EH (cell line): Measurements from ENCODE around the gene ERN2.
A peak's percentile ranks its signal among the peaks of the same experiment; 100 is the strongest.
"Not testable (repeated sequence)": the region's sequence is repeated elsewhere in the genome, so short reads cannot be mapped to it uniquely, and the experiment has no call there.

Experiments
- DNase-seq: peaks from one replicate; pipeline ENCODE4 v3.0.0-alpha.2; 2015; ENCODE audit warnings: low read depth

Gene ERN2

DNA sequence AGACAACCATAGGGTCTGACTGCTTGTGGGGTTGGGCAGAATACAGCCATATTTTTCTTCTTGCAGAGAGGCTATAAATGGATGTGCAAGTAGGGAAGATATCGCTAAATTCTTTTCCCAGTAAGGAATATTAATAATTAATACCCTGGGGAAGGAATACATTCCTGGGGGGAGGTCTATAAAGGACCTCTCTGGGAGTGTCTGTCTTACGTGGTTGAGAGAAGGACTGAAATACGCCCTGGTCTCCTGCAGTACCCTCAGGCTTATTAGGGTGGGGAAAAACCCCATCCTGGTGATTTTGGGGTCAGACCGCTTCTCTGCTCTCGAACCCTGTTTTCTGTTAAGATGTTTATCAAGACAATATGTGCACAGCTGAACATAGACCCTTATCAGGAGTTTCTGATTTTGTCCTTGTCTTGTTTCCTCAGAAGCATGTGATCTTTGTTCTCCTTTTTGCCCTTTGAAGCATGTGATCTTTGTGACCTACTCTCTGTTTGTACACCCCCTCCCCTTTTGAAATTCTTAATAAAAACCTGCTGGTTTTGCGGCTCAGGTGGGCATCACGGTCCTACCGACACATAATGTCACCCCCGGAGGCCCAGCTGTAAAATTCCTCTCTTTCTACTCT is 9.7 kb upstream of the ERN2 start:
- DNase-seq = not testable (repeated sequence)

DNA sequence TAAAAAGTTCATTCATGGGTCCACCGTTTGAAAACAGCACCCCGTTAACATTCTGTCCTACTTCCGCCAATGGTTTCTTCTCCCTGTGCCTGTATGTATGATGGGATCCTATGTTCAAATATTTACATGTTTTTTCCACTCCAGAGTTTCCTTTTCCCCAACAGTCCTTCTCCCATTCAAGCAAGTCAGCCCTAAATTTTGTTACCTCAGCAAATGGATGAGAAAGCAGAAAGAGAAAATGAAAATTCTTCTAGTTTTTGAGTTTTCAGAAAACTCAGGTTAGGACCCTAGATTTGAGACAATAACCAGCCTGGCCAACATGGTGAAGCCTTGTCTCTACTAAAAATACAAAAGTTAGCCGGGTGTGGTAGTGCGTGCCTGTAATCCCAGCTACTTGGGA is 3.5 kb upstream of the ERN2 start:
- no peak for DNase-seq

DNA sequence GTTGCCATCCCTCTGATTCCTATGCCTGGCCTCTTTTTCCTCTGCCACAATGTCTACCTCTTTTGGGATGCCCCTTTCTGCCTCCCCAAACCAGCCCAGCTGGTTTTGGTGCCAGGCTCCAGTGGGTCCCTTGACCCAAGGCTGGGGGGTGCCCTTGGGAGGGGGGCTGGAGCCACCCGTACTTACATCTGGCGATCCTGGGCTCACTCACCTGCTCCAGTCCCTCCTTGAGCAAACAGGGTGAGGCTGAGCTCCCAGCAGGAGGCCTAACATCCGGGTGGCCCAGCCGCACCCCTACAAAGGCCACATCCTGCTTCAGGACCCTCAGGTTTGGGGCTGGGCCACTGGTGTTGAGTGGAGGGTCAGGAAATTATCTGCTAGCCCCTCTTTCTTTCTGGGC is 1.2 kb downstream of the ERN2 start:
- no peak for DNase-seq

DNA sequence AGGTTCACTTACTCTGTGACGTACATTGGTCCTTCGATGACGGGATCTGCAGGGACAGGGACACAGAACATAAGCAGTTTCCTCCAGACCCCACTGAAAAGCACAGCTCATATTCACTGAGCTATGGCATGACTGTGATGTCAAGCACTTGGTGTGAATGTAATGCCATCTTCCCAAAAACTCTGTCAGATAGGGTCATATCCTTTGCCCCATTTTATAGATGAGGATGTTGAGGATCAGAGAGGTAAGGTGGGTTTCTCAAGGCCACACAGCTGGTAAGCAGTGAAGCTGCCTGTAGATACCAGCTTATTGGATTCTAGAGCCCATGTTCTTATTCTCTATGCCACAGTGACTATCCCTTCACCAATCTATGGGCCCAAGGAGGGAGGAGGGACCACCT is 2.5 kb downstream of the ERN2 start:
- DNase-seq = no peak

DNA sequence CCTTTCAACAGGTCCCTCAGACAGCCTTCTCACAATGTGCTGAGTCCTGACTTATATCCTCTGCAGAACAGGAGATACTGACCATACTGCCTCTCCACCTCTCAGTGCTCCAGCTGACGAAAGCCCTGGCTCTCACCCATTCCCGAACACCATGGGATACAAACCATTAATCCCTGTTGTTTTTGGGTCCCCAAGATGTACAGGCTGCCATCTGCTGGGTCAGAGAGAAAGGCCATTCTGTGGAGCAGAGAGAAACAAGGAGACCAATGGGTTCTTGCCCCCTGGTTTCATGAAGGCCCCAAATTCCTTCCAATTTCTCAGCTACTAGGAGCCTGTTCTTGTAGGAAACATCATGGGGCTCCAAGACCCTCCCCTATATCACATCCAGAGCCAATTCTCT is 3.0 kb downstream of the ERN2 start:
- DNase-seq = no peak

DNA sequence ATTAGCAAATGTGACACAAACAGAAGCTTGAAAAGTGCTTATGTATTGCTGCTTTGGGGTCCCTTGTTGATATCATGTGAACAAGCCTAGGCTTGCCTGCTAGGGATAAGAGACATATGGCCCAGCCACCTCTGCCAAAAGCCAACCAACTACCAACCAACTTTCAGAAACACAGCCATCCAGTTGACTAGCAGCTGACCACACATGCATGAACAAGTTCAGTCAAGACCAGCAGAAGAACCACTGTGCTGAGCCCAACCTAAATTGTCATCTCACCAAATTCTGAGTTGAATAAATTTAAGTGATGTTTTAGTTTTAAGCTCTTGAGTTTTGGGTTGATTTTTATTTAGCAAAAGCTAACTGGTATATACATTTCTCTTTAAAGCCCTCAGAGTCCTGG is 3.5 kb downstream of the ERN2 start:
- DNase-seq = no peak

DNA sequence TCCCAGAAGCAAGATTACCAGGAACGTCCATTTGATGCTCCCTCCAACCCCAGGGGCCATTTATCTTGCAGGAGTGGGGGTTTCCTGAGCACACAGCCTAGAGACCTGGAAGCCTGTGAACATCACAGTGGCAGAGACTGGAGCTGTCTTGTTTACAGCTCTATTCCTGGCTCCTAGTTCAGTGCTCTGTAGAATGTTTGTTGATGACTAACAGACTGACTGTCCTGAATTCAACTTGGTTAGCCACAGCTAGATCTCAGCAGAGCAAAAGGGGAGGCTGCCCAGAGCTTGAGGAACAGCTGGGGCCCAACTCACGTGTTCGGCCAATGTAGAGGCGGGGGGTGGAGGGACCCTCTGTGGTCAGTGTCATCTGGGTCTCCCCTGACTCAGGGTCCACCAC is 6.6 kb downstream of the ERN2 start:
- DNase-seq = no peak

DNA sequence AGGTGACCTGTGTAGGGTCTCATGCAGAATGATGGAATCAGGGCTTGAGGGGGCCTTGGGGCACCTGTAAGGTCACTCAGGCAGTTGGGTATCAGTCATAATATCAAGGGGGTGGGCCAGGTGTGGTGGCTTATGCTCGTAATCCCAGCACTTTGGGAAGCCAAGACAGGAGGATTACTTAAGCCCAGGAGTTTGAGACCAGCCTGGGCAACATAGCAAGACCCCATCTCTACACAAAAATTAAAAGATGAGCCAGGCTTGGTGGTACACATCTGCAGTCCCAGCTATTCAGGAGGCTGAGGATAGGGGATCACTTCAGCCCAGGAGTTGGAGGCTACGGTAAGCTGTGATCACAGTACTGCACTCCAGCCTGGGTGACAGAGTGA is 7.5 kb downstream of the ERN2 start:
- DNase-seq = no peak

DNA sequence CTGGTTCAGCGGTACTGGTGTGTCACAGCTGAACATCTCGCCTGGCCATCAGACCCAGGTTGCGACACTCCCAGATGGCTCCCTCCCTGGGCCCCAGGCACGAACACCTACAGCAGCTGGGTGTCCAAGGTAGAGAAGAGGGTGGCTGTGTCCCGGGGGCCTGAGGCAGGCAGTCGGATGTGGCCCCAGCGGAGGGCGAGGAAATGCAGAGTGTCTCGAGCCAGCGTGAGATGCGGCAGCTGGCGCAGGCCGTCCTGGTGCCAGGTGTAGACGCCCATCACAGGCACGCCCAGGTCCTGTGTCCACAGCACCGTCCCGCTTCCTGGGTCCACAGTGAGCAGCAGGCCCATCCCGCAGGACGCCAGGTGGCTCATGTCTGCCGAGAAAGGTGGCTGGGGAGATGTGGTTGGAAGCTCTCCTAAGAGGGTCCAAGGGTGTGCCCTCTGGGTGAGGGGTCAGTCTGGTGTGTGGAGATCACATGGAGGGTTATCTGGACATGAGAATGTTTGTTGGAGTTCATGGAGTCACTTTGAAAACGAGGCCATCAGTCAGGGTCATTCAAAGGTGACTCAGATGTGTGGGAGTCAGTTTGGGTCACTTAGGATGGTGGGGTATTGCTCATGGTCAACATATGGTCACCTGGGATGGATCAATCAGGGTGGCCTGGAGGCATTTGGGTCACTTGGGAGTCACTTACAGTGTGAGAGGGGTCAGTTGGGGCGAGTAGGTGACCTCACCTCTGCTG is 8.1 kb downstream of the ERN2 start:
- no peak for DNase-seq

DNA sequence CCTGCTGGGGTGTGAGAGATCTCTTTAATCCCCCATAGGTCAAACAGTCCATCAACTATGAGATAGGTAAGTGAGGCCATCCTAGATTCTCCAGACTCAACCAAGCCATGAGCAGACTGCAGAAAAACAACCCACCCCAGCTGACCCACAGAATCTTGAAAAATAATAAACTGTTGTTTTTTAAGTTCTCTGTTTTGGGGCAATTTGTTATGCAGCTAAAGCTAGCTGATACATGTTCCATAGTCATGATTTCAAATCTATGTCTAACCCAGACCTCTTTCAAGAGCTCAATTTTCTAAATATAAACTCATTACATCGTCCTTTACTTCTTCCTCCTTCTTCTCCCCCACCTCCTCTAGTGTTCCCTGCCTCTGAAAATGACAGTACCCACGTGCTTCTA is 10.1 kb downstream of the ERN2 start:
- no peak for DNase-seq

DNA sequence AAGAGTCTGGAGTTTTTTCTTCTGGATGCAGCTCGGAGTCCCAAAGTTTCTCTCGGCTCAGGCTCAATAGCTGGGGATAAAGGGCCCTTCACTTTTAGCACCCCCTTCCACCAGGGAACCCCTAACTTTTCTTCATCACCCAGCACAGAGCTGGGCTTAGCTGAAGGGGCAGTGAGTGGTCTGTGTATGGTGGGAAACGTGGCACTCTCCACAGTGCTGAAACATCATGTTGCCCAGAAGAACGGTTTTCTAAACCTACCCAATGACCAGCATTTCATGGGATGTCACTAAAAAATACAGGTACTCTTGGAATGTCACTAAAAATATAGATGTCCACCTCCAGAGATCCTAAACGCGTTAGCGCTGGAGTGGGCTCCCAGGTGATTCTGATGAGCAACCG is 12.0 kb downstream of the ERN2 start:
- no peak for DNase-seq

DNA sequence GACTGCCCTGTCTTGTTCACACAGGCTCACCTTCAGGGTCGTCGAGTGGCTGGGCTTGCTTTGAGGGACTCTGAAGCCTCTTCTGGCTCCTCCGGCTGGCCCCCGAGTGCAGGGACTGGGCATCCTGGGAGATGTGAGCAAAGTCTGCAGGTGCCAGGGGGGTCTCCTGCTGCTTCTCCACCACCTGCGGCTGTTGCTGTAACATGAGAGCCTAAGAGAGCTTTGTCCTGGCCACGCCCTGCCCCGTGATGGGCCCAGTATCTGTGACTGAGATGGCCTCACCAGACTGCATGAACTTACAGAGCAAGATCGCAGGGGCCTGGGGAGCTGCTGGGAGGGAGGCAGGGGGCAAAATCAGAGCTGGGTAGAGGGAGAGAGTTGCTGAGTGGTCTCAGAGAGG is 12.5 kb downstream of the ERN2 start:
- no peak for DNase-seq

DNA sequence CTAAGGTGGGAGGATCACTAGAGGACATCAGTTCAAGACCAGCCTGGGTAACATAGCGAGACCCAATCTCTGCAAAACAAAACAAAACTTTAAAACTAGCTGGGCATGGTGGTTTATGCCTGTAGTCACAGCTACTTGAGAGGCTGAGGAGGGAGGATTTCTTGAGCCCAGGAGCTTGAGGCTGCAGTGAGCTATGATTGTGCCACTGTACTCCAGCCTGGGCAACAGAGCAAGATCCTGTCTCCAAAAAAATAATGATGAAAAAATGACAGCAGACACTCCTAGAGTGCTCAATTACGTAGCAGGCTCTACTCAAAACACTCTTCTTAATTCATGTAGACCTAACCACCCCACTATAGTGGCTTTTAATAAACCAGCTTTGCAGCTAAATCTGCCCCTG is 12.9 kb downstream of the ERN2 start:
- no peak for DNase-seq

DNA sequence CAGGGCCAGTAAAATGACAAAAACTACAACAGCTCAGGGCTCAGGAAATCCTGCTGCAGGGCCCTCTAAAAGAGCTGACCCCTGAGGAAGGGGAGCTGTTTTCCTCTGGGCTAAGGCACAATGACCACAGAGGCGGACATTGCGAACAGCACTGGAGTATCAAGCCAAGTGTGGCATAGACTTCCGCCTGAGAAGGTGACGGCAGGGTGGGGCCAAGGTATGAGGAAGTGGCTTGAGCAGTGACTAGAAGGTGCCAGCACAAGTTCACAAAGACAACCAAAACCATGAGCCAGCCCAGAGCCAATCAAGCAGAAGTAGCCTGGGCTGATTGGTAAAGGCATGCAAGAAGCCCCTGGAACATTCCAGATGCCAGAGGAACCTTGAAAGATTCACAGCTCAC is 13.9 kb downstream of the ERN2 start:
- DNase-seq = no peak

DNA sequence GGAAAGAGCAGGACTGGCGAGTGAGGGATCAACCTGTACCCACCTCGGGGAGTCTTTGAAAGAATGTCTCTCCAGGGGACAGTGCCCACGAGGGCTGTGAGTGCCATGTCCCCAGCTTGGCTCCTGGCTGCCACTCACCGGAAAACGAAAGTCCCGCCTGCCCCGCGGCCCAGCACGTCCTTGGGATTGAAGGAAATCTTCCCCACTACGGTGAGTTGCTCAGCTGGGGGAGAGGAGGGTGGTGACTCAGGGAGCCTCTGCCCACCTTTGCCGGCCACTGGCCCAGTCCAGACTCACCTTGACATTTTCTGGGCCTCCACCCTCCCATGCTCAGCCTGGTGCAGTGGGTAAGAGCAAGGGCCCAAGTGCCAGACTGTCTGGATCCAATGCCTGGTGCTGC is 17.3 kb downstream of the ERN2 start:
- no peak for DNase-seq

DNA sequence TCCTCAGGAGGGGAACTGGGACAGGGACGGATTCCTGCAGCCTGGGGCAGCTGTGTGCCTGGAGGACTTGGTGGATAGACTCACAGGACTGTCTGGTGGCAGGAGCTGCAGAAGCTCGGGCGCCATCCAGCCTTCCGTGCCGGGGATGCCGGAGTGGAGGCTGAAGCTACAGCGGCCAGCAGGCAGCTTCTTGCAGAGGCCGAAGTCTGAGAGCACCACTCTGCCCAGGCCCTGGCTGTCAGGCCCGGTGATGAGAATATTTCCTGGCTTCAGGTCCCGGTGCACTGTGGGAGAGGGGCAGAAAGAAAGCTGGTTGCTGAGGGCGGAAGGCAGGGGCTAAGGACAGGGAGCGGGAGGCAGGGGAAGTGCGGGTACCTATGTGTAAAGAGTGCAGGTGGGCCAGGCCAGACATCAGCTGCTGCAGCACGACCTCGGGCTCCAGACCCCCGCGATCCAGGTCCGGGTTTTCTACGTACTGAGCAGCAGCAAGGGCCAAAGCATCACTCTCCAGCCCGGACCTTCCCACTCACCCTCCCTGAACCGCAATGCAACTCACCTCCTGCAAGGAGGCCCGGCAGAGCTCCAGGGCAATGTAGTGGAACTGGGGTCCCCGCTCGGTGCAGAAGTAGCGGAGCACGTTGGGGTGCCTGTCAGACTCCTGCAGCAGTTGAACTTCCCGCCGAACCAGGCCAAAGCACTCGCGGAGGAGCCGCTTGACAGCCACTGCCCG is 18.2 kb downstream of the ERN2 start:
- DNase-seq = peak; percentile 34

DNA sequence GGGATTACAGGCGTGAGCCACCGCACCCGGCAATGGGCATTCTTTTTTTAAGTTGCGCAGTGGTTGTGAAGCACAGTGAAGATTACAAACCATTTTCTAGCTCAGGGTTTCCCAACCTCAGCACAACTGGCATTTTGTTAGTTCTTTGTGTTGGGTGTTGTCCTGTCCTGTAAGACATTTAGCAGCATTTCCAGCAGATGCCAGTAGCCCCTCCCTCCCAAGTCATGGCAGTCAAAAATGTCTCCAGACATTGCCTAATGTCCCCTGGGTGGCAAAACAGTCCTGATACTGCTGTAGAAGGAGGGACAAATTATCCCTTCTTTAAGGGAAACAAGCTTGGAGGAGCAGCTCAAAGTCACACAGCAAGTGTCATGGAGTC is 18.8 kb downstream of the ERN2 start:
- DNase-seq = no peak

DNA sequence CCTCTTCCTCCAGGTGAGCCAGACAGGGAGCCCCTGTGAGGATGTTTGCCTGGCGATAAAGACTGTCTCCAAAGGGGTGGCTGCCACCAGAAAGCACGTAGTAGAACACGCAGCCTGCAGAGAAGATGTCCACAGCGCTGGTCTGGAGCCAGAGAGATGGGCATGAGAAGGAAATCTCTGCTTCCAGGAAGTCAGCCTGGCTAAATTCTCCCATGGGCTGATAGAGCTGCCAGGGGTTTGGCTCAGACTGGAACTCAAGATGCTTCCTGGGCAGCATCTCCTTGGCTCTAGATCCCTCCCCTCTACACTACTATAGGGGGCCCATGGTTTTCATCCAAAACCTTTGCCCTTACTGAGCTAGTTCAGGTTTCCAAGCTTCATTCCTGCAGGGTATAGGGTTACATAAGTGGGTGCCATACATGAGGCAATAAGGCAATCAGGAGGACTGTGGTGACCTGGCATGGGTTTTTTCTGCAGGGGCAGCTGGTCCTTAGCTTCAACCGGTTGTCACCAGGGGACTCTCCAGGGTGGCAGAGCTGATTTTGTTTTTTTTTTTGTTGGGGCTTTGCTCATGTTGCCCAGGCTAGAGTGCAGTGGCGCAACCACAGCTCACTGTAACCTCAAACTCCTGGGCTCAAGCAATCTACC is 20.7 kb downstream of the ERN2 start:
- DNase-seq = no peak

DNA sequence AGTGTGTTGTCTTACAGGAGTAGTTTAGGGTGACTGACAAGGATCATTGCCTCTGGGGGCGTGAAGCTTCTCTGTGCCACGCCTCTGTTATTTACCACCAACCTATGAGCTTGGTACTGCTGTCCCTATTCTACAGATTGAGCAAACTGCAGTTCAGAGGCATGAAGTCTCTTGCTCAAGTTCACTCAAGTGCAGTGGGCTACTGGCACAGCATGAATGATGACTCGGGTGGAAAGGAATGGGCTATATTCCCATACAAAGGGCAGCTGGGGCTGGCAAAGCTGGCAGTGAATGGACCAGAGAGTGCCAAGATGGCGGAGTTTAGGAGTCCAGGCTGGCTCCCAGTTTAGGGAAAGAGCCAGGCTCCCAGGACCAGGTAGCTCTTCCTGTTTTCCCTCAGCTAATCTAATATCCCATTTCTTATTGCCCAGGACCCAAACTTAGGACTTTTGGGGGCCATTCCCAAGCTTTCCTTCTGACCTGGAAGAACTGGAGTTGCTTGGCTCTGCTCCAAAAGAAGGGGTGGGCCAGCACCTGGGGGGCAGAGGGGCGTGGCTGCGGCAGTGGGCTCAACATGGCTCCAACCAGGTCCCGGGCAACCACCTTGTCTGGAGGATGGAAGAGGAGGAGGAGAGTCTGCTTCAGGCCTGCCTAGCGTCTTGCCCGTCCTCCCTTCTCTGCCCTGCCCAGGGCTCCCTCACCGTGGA is 21.4 kb downstream of the ERN2 start:
- peak; percentile 60 for DNase-seq

DNA sequence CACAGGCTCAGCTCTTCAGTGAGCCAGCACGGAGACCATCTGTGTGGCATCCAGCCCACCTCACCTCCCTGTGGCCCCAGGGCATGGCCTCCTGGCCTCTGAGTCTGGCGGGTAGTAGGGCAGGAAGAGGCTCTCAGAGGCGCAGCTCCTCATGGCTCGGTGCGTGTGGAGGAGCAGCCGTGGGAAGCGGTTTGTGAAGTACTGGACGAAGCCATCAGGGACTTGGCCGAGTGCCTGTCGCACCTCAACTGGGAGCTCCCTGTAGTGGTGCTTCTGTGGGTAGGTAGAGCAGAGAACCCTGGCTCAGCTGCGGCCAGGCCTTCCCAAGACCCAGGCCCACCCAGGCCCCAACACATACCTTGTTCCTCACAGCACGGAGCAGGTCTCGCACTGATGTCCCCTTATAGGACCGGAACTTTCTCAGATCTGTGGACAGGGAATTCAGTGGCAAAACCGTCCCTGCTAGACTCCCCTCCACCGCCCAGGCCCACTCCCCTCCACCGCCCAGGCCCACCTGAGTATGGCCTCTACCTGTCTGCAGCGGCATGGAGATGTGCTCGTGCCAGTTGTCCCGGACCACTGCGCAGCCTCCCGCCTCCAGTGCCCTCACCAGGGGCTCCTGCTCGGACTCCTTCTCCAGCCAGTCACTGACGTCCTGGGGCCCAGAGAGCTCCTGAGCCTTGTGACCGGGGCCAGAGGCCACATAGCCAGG is 22.1 kb downstream of the ERN2 start:
- no peak for DNase-seq

DNA sequence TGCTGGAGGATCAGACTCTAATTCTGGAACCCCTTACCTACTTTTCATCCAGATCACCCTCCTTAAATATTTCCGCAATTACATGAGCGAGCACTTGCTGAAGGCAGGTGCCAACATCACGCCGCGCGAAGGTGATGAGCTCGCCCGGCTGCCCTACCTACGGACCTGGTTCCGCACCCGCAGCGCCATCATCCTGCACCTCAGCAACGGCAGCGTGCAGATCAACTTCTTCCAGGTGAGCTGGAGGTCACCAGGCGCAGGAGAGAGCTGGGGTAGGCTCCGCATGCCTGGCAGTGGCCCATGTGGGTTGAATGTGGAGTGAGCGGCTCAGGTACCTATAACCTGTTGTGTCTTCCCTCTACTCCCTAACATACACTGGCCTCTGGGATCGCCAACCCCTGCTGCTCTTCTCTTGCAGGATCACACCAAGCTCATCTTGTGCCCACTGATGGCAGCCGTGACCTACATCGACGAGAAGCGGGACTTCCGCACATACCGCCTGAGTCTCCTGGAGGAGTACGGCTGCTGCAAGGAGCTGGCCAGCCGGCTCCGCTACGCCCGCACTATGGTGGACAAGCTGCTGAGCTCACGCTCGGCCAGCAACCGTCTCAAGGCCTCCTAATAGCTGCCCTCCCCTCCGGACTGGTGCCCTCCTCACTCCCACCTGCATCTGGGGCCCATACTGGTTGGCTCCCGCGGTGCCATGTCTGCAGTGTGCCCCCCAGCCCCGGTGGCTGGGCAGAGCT is 23.4 kb downstream of the ERN2 start:
- DNase-seq = no peak
